Endothelial cell of umbilical vein (primary cell): ENCODE data around the gene OSBPL6. TPM values are rescaled to one million over a fixed set of nuclear protein-coding genes. Genes with fewer than 3 reads are reported as not detected.

Source experiments
- BruUV-seq: library from RNA; stranded (reverse); fragments of 400-500 nt; replicated peaks from 2 replicates; lab custom pipeline; 2021; lab: Mats Ljungman, UMichigan
- CTCF ChIA-PET: fragments of 300-600, 350-600 bp; sonication (Branson Sonifier 250); formaldehyde crosslinking; loops from one replicate; lab custom pipeline; 2021; ENCODE audit warnings: antibody characterized with exemption, inconsistent platforms; lab: Charles Lee
- POLR2A ChIA-PET: fragments of 300-600, 350-600 bp; sonication (Branson Sonifier 250); formaldehyde crosslinking; loops from one replicate; lab custom pipeline; 2021; ENCODE audit warnings: antibody characterized with exemption, inconsistent platforms; lab: Charles Lee
- DNase-seq: peaks from one replicate; pipeline ENCODE4 v3.0.0-alpha.2; 2011; ENCODE audit warnings: low read depth, low spot score
- FAIRE-seq: peaks from 2 replicates; lab custom pipeline; 2011; peaks lifted over from hg19 to GRCh38; lab: Jason Lieb, UNC
- H2AFZ ChIP-seq: 2 replicates; pipeline ENCODE4 v1.6.0; 2012; ENCODE audit warnings: low read depth, low read length, control low read depth, inconsistent platforms
- H3K27ac ChIP-seq: 2 replicates; pipeline ENCODE4 v1.5.1; 2011; ENCODE audit warnings: low read depth, mild to moderate bottlenecking, control low read depth, low read length, moderate library complexity; ENCODE audit not compliant: insufficient read depth
- H3K27me3 ChIP-seq, 2 experiments: 2 replicates each; pipeline versions ENCODE4 v1.6.0 to v1.6.1; 2011; ENCODE audit warnings: low read length in 2 of 2, mixed read lengths in 1 of 2; ENCODE audit not compliant: control insufficient read depth in 2 of 2, insufficient read depth in 2 of 2
- H3K36me3 ChIP-seq, 2 experiments: 2 replicates in 1 of 2; 3 replicates in 1 of 2; pipeline ENCODE4 v1.5.1; 2011; ENCODE audit warnings: low read length in 2 of 2, mild to moderate bottlenecking in 1 of 2, moderate library complexity in 1 of 2; ENCODE audit not compliant: control insufficient read depth in 2 of 2, insufficient read depth in 2 of 2; ENCODE audit errors: extremely low read depth in 1 of 2
- H3K4me1 ChIP-seq: 3 replicates; pipeline ENCODE4 v1.5.1; 2011; ENCODE audit warnings: mild to moderate bottlenecking, low read length; ENCODE audit not compliant: control insufficient read depth, insufficient read depth; ENCODE audit errors: extremely low read depth
- H3K4me2 ChIP-seq: 2 replicates; pipeline ENCODE4 v1.6.1; 2011; ENCODE audit warnings: low read length, control low read depth, mixed read lengths; ENCODE audit not compliant: insufficient read depth
- H3K4me3 ChIP-seq, 3 experiments: fragments of 200-600 bp in 1 of 3; sonication (generic), shearing (Covaris generic) in 1 of 3; replicated peaks in 1 of 3; 2 replicates each; pipeline ENCODE4 v1.5.1; 2011 to 2016; ENCODE audit warnings: control low read depth in 3 of 3, low read length in 3 of 3, mild to moderate bottlenecking in 2 of 3, inconsistent platforms in 1 of 3, low read depth in 1 of 3, moderate library complexity in 1 of 3; ENCODE audit not compliant: insufficient read depth in 1 of 3
- H3K79me2 ChIP-seq: 2 replicates; pipeline ENCODE4 v1.6.0; 2012; ENCODE audit warnings: low read length, inconsistent platforms; ENCODE audit not compliant: control insufficient read depth, insufficient read depth
- H3K9ac ChIP-seq: replicated peaks from 2 replicates; pipeline ENCODE3; 2011; ENCODE audit warnings: low read length, control low read depth; ENCODE audit not compliant: insufficient read depth; ENCODE audit errors: extremely low read depth
- H3K9me1 ChIP-seq: replicated peaks from 3 replicates; pipeline ENCODE4 v1.6.0; 2011; ENCODE audit warnings: mild to moderate bottlenecking, low read length; ENCODE audit not compliant: control insufficient read depth, insufficient read depth; ENCODE audit errors: extremely low read depth
- H3K9me3 ChIP-seq: replicated peaks from 2 replicates; pipeline ENCODE4 v1.5.1; 2012; ENCODE audit warnings: low read length, inconsistent platforms; ENCODE audit not compliant: control insufficient read depth, insufficient read depth
- H4K20me1 ChIP-seq: replicated peaks from 2 replicates; pipeline ENCODE3; 2011; ENCODE audit warnings: mild to moderate bottlenecking, low read length; ENCODE audit not compliant: control insufficient read depth, insufficient read depth; ENCODE audit errors: extremely low read depth
- FOS ChIP-seq: IDR thresholded peaks from 2 replicates; pipeline ENCODE4 v1.6.1; 2011; ENCODE audit warnings: mild to moderate bottlenecking, low read length, moderate library complexity, borderline replicate concordance; ENCODE audit not compliant: insufficient read depth
- GATA2 ChIP-seq: IDR thresholded peaks from 2 replicates; pipeline ENCODE4 v1.7.0; 2011; ENCODE audit warnings: low read depth, mild to moderate bottlenecking, moderate library complexity, mixed read lengths, low read length; ENCODE audit not compliant: insufficient read length, insufficient read depth
- JUN ChIP-seq: IDR thresholded peaks from 2 replicates; pipeline ENCODE4 v1.6.1; 2011; ENCODE audit warnings: borderline replicate concordance, low read depth; ENCODE audit not compliant: insufficient read length, insufficient read depth
- MYC ChIP-seq: IDR thresholded peaks from one replicate; pipeline ENCODE4 v1.6.1; 2011; ENCODE audit warnings: mild to moderate bottlenecking, low read depth, low read length
- POLR2A ChIP-seq: IDR thresholded peaks from 2 replicates; pipeline ENCODE4 v1.6.1; 2012; ENCODE audit warnings: low read depth, mild to moderate bottlenecking, control low read depth, low read length
- POLR2AphosphoS5 ChIP-seq: IDR thresholded peaks from 2 replicates; pipeline ENCODE4 v1.6.1; 2012; ENCODE audit warnings: low read depth, mild to moderate bottlenecking, control low read depth, low read length, moderate library complexity; ENCODE audit not compliant: insufficient read depth
- dilution Hi-C: fragments of 300-500 bp; cut with MboI; formaldehyde crosslinking; loops from one replicate; pipeline ENCODE4 v1.15.0; 2019; ENCODE audit warnings: low sequenced_read_pairs; ENCODE audit not compliant: extremely low pct_ligation_motif_present
- intact Hi-C: fragments of 100-400 bp; cut with micrococcal nuclease; formaldehyde crosslinking; loops from one replicate; pipeline ENCODE4 v1.10.0; 2022
- polyA plus RNA-seq, 4 experiments: library from polyadenylated mRNA; depleted of rRNA in 3 of 4; stranded (reverse) in 3 of 4; unstranded in 1 of 4; fragments of >200 nt; gene quantifications; 2 replicates each; pipeline versions ENCODE4 v1.2.1 to v1.2.3, GENCODE V29; 2011 to 2012; ENCODE audit warnings: missing spikeins in 1 of 4
- total RNA-seq: library from RNA; stranded (reverse); gene quantifications from 2 replicates; pipeline ENCODE4 v1.2.3, GENCODE V29; 2021
- TF ChIP-seq, protein P1 (sequence below), 2 donors: IDR thresholded peaks; 1 replicate in 1 of 2; 2 replicates in 1 of 2; pipeline ENCODE4 v1.5.1; 2011; ENCODE audit warnings: low read length in 2 of 2, mild to moderate bottlenecking in 2 of 2, moderate library complexity in 2 of 2, control low read depth in 1 of 2, inconsistent platforms in 1 of 2, low read depth in 1 of 2; ENCODE audit not compliant: insufficient read depth in 1 of 2; ENCODE audit errors: extremely low read depth in 1 of 2

The OSBPL6 gene
- total and polyA plus RNA-seq, 2 donors (not counting 3 experiments of a cell fraction or from before 2014, with no cell fraction given), result 1.5 to 2.3 TPM

- no peak overlapping the region for H3K4me3 ChIP-seq
- no peak for FAIRE-seq
- BruUV-seq, result no TSS peak
- POLR2A ChIA-PET, result interaction anchor here (0.6 to 1.4 kb wide), 3 partner anchors 10 to 83 kb away, joined by 3 to 5 read pairs (median 4); partner anchors contain the start of genes PJVK and PRKRA
- dilution Hi-C loops (loop anchor here (25.0 kb wide), 1 partner anchor 304 kb away; no protein-coding TSS in a partner anchor), intact Hi-C loops (no loop called here)
- no peak overlapping the region for H2AFZ ChIP-seq
- H3K36me3 ChIP-seq, result peaks cover 19 to 20% of the 10 kb centered on the region in 2 experiments
- H3K27me3 ChIP-seq, result no peaks in the 10 kb centered on the region
- no peaks in the 10 kb centered on the region for H3K4me1 ChIP-seq
- no peaks in the 10 kb centered on the region for H4K20me1 ChIP-seq
- H3K4me2 ChIP-seq, result no peak overlapping the region
- CTCF ChIA-PET, result interaction anchor here (0.6 to 2.0 kb wide), 4 partner anchors 10 to 312 kb away, joined by 3 to 6 read pairs (median 5); no protein-coding TSS in a partner anchor
- no peaks in the 10 kb centered on the region for H3K79me2 ChIP-seq
- DNase-seq, result no peak
- H3K9ac ChIP-seq, result no peak overlapping the region
- no peaks in the 10 kb centered on the region for H3K9me1 ChIP-seq
- TF ChIP-seq FOS (no peak), JUN (no peak), POLR2A (no peak), MYC (no peak), POLR2AphosphoS5 (no peak), GATA2 (no peak)
- TF ChIP-seq, protein P1, sequence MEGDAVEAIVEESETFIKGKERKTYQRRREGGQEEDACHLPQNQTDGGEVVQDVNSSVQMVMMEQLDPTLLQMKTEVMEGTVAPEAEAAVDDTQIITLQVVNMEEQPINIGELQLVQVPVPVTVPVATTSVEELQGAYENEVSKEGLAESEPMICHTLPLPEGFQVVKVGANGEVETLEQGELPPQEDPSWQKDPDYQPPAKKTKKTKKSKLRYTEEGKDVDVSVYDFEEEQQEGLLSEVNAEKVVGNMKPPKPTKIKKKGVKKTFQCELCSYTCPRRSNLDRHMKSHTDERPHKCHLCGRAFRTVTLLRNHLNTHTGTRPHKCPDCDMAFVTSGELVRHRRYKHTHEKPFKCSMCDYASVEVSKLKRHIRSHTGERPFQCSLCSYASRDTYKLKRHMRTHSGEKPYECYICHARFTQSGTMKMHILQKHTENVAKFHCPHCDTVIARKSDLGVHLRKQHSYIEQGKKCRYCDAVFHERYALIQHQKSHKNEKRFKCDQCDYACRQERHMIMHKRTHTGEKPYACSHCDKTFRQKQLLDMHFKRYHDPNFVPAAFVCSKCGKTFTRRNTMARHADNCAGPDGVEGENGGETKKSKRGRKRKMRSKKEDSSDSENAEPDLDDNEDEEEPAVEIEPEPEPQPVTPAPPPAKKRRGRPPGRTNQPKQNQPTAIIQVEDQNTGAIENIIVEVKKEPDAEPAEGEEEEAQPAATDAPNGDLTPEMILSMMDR (IDR thresholded peaks at IDR 0.05; ENCODE audit: extremely low read depth in 1 of 2, insufficient read depth in 1 of 2, low read depth in 1 of 2, low read length in 2 of 2), result no peak
- no peaks in the 10 kb centered on the region for H3K9me3 ChIP-seq
- no peak overlapping the region for H3K27ac ChIP-seq
These were observed 247.1 kb downstream of the OSBPL6 start for GRCh38 chr2:178441426-178441825.
